SK-N-SH treated with all-trans-retinoic acid at 6 μM for 48 hours (cell line): ENCODE data around the gene STS.

Source experiments
- ATAC-seq: fragments of 200-7000 bp; cut with Tn5 transposase; 3 replicates; pipeline ENCODE4 v1.9.1; 2020; ENCODE audit warnings: mild to moderate bottlenecking, moderate library complexity
- ARNTL ChIP-seq: fragments of 450-650 bp; formaldehyde crosslinking; IDR thresholded peaks from 2 replicates; pipeline ENCODE4 v1.5.0; 2020; ENCODE audit warnings: low read depth, mild to moderate bottlenecking, moderate library complexity, borderline replicate concordance
- BACH2 ChIP-seq: fragments of 250-450 bp; sonication (Bioruptor Pico); IDR thresholded peaks from 2 replicates; pipeline ENCODE4 v1.9.0; 2021; ENCODE audit warnings: mild to moderate bottlenecking, borderline replicate concordance
- CREB5 ChIP-seq: fragments of 250-450 bp; sonication (Bioruptor Pico); IDR thresholded peaks from 2 replicates; pipeline ENCODE4 v1.5.1; 2020; ENCODE audit warnings: low read depth, mild to moderate bottlenecking, moderate library complexity
- CSDC2 ChIP-seq: fragments of 250-450 bp; sonication (Bioruptor Pico); IDR thresholded peaks from 2 replicates; pipeline ENCODE4 v1.5.0; 2020; ENCODE audit warnings: mild to moderate bottlenecking, moderate library complexity
- CSRNP3 ChIP-seq: fragments of 250-450 bp; sonication (Bioruptor Pico); IDR thresholded peaks from 2 replicates; pipeline ENCODE4 v1.5.1; 2021; ENCODE audit warnings: mild to moderate bottlenecking, moderate library complexity
- ESRRG ChIP-seq: fragments of 250-450 bp; sonication (Bioruptor Pico); IDR thresholded peaks from 2 replicates; pipeline ENCODE4 v1.6.1; 2021; ENCODE audit warnings: mild to moderate bottlenecking
- GLIS3 ChIP-seq: fragments of 250-450 bp; sonication (Bioruptor Pico); IDR thresholded peaks from 2 replicates; pipeline ENCODE4 v1.5.0; 2020; ENCODE audit warnings: mild to moderate bottlenecking, moderate library complexity
- ISL1 ChIP-seq: fragments of 250-450 bp; sonication (Bioruptor Pico); IDR thresholded peaks from 2 replicates; pipeline ENCODE4 v2.1.2; 2022; ENCODE audit warnings: mild to moderate bottlenecking, moderate library complexity
- OSR1 ChIP-seq: fragments of 250-450 bp; sonication (Bioruptor Pico); IDR thresholded peaks from 2 replicates; pipeline ENCODE4 v1.8.0; 2022; ENCODE audit warnings: moderate library complexity, mild to moderate bottlenecking, inconsistent platforms
- PPARA ChIP-seq: fragments of 250-450 bp; sonication (Bioruptor Pico); IDR thresholded peaks from 2 replicates; pipeline ENCODE4 v1.5.0; 2020; ENCODE audit warnings: mild to moderate bottlenecking, borderline replicate concordance
- RARB ChIP-seq: fragments of 250-450 bp; sonication (Bioruptor Pico); IDR thresholded peaks from 2 replicates; pipeline ENCODE4 v1.8.0; 2021; ENCODE audit warnings: mild to moderate bottlenecking, moderate library complexity
- SNAI2 ChIP-seq: fragments of 250-450 bp; sonication (Bioruptor Pico); IDR thresholded peaks from 2 replicates; pipeline ENCODE4 v1.5.0; 2020; ENCODE audit warnings: mild to moderate bottlenecking, moderate library complexity
- TCF4 ChIP-seq: fragments of 250-450 bp; sonication (Bioruptor Pico); IDR thresholded peaks from 2 replicates; pipeline ENCODE4 v1.8.0; 2021; ENCODE audit warnings: mild to moderate bottlenecking, moderate library complexity, borderline replicate concordance
- TSHZ2 ChIP-seq: fragments of 250-450 bp; sonication (Bioruptor Pico); IDR thresholded peaks from 2 replicates; pipeline ENCODE4 v1.5.0; 2020; ENCODE audit warnings: mild to moderate bottlenecking, moderate library complexity
- ZC3H10 ChIP-seq: fragments of 250-450 bp; sonication (Bioruptor Pico); IDR thresholded peaks from 2 replicates; pipeline ENCODE4 v1.5.1; 2021; ENCODE audit warnings: mild to moderate bottlenecking, moderate library complexity
- ZFP3 ChIP-seq: fragments of 250-450 bp; sonication (Bioruptor Pico); IDR thresholded peaks from 2 replicates; pipeline ENCODE4 v1.5.0; 2020; ENCODE audit warnings: mild to moderate bottlenecking, moderate library complexity
- ZNF565 ChIP-seq: fragments of 450-650 bp; formaldehyde crosslinking; conservative IDR thresholded peaks from 2 replicates; pipeline ENCODE4 v1.5.0; 2020; ENCODE audit warnings: low read depth, mild to moderate bottlenecking, moderate library complexity
- ZNF70 ChIP-seq: fragments of 450-650 bp; formaldehyde crosslinking; IDR thresholded peaks from 2 replicates; pipeline ENCODE4 v1.5.0; 2020; ENCODE audit warnings: mild to moderate bottlenecking, moderate library complexity
- ZNF8 ChIP-seq: fragments of 450-650 bp; formaldehyde crosslinking; IDR thresholded peaks from 2 replicates; pipeline ENCODE4 v1.5.0; 2020; ENCODE audit warnings: mild to moderate bottlenecking, moderate library complexity
- TF ChIP-seq, protein P1 (sequence below): fragments of 250-450 bp; sonication (Bioruptor Pico); IDR thresholded peaks from 2 replicates; pipeline ENCODE4 v1.8.0; 2021; ENCODE audit warnings: low read depth, mild to moderate bottlenecking, moderate library complexity, borderline replicate concordance
- TF ChIP-seq, protein P2 (sequence below): fragments of 250-450 bp; sonication (Bioruptor Pico); IDR thresholded peaks from 2 replicates; pipeline ENCODE4 v1.8.0; 2020; ENCODE audit warnings: mild to moderate bottlenecking, moderate library complexity, borderline replicate concordance

Gene STS

DNA sequence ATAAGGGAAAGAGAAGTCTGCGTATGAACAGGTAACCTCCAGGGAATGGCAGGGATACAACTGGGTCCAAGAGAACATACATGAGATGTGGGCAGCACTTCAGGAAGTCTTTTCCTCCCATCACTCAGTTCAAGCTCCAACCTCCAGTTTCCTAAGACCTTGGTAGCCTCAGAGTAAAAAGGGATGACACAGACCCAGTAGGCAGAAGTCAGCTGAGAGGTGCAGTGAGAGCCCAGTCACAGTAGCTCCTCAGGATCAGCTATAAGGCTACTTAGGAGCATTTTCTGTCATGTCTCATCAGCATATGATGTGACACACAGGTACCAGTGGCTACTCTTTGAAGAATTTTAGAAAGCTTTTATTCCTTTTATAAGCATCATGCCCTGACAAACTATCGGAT, 12.5 kb upstream of the STS start:
- ATAC-seq, result no peak
- TF ChIP-seq CSDC2 (CRISPR knock-in tag), result no peak
- TF ChIP-seq ZFP3 (CRISPR knock-in tag), result no peak
- TF ChIP-seq TCF4, result no peak
- no peak for TF ChIP-seq BACH2 (CRISPR knock-in tag)
- no peak for TF ChIP-seq SNAI2 (CRISPR knock-in tag)
- no peak for TF ChIP-seq ZNF565 (CRISPR knock-in tag)
- no peak for TF ChIP-seq ZC3H10 (CRISPR knock-in tag)
- TF ChIP-seq ZNF8 (CRISPR knock-in tag), result no peak
- TF ChIP-seq OSR1 (CRISPR knock-in tag), result no peak
- TF ChIP-seq, protein P1, sequence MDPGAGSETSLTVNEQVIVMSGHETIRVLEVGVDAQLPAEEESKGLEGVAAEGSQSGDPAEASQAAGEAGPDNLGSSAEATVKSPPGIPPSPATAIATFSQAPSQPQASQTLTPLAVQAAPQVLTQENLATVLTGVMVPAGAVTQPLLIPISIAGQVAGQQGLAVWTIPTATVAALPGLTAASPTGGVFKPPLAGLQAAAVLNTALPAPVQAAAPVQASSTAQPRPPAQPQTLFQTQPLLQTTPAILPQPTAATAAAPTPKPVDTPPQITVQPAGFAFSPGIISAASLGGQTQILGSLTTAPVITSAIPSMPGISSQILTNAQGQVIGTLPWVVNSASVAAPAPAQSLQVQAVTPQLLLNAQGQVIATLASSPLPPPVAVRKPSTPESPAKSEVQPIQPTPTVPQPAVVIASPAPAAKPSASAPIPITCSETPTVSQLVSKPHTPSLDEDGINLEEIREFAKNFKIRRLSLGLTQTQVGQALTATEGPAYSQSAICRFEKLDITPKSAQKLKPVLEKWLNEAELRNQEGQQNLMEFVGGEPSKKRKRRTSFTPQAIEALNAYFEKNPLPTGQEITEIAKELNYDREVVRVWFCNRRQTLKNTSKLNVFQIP (CRISPR knock-in tag), result no peak
- TF ChIP-seq CSRNP3 (CRISPR knock-in tag), result no peak
- TF ChIP-seq ESRRG (CRISPR knock-in tag), result no peak
- TF ChIP-seq ARNTL (CRISPR knock-in tag), result no peak
- no peak for TF ChIP-seq ZNF70
- TF ChIP-seq ISL1 (CRISPR knock-in tag), result no peak
- TF ChIP-seq, protein P2, sequence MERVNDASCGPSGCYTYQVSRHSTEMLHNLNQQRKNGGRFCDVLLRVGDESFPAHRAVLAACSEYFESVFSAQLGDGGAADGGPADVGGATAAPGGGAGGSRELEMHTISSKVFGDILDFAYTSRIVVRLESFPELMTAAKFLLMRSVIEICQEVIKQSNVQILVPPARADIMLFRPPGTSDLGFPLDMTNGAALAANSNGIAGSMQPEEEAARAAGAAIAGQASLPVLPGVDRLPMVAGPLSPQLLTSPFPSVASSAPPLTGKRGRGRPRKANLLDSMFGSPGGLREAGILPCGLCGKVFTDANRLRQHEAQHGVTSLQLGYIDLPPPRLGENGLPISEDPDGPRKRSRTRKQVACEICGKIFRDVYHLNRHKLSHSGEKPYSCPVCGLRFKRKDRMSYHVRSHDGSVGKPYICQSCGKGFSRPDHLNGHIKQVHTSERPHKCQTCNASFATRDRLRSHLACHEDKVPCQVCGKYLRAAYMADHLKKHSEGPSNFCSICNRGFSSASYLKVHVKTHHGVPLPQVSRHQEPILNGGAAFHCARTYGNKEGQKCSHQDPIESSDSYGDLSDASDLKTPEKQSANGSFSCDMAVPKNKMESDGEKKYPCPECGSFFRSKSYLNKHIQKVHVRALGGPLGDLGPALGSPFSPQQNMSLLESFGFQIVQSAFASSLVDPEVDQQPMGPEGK (CRISPR knock-in tag), result no peak

- TF ChIP-seq TCF4, result no peak
- no peak for TF ChIP-seq TSHZ2 (CRISPR knock-in tag)
- TF ChIP-seq, protein P1 (CRISPR knock-in tag), result no peak
- no peak for TF ChIP-seq OSR1 (CRISPR knock-in tag)
- no peak for TF ChIP-seq PPARA (CRISPR knock-in tag)
- no peak for TF ChIP-seq ZNF8 (CRISPR knock-in tag)
- TF ChIP-seq ESRRG (CRISPR knock-in tag), result no peak
- TF ChIP-seq ZNF70, result no peak
- no peak for TF ChIP-seq ZC3H10 (CRISPR knock-in tag)
- TF ChIP-seq CSRNP3 (CRISPR knock-in tag), result no peak
- TF ChIP-seq ZFP3 (CRISPR knock-in tag), result no peak
- TF ChIP-seq GLIS3 (CRISPR knock-in tag), result no peak
- no peak for TF ChIP-seq BACH2 (CRISPR knock-in tag)
- TF ChIP-seq ZNF565 (CRISPR knock-in tag), result no peak
- no peak for TF ChIP-seq ISL1 (CRISPR knock-in tag)
- no peak for TF ChIP-seq RARB (CRISPR knock-in tag)
- no peak for TF ChIP-seq CSDC2 (CRISPR knock-in tag)
- TF ChIP-seq CREB5 (CRISPR knock-in tag), result no peak
- peak; percentile 85 for ATAC-seq
Measured at GRCh38 chrX:7139202-7140081, 8.1 kb upstream of the STS start.
